ENCODE measurements around the gene PLCB4.
A peak's percentile ranks its signal among the peaks of the same experiment; 100 is the strongest.

PLCB4 gene

GRCh38 chr20:9334866-9335265 is 266.0 kb downstream of the PLCB4 start:
- DNase-seq, result no peak

- no peak for DNase-seq
These were observed 269.2 kb downstream of the PLCB4 start for GRCh38 chr20:9338101-9338500.

- no peak for DNase-seq
These were observed 270.8 kb downstream of the PLCB4 start for GRCh38 chr20:9339708-9340107.

- DNase-seq, result no peak
These were observed 273.8 kb downstream of the PLCB4 start for GRCh38 chr20:9342651-9343050.

GRCh38 chr20:9344083-9344920 is 275.4 kb downstream of the PLCB4 start:
- no peak for DNase-seq

- DNase-seq, result no peak
These were observed 279.4 kb downstream of the PLCB4 start for GRCh38 chr20:9348316-9348715.

GRCh38 chr20:9348747-9349146 is 279.9 kb downstream of the PLCB4 start:
- no peak for DNase-seq

- DNase-seq, result no peak
These were observed 280.4 kb downstream of the PLCB4 start for GRCh38 chr20:9349249-9349648.

- DNase-seq, result no peak
These were observed 283.9 kb downstream of the PLCB4 start for GRCh38 chr20:9352739-9353138.

GRCh38 chr20:9353180-9353915 is 284.5 kb downstream of the PLCB4 start:
- no peak for DNase-seq

GRCh38 chr20:9353916-9354276 is 285.0 kb downstream of the PLCB4 start:
- DNase-seq, result no peak

- no peak for DNase-seq
These were observed 285.7 kb downstream of the PLCB4 start for GRCh38 chr20:9354579-9354978.

- no peak for DNase-seq
These were observed 289.1 kb downstream of the PLCB4 start for GRCh38 chr20:9358001-9358400.

GRCh38 chr20:9359561-9360308 is 290.8 kb downstream of the PLCB4 start:
- peak; percentile 37 for DNase-seq

GRCh38 chr20:9360431-9360830 is 291.5 kb downstream of the PLCB4 start:
- DNase-seq, result no peak

- no peak for DNase-seq
These were observed 294.8 kb downstream of the PLCB4 start for GRCh38 chr20:9363673-9364072.

- no peak for DNase-seq
These were observed 298.4 kb downstream of the PLCB4 start for GRCh38 chr20:9367328-9367727.

GRCh38 chr20:9367746-9368145 is 298.9 kb downstream of the PLCB4 start:
- DNase-seq, result no peak

GRCh38 chr20:9368893-9369292 is 300.0 kb downstream of the PLCB4 start:
- no peak for DNase-seq

GRCh38 chr20:9369557-9369956 is 300.7 kb downstream of the PLCB4 start:
- DNase-seq, result no peak

GRCh38 chr20:9374072-9374471 is 305.2 kb downstream of the PLCB4 start:
- DNase-seq, result no peak

GRCh38 chr20:9374480-9374879 is 305.6 kb downstream of the PLCB4 start:
- DNase-seq, result no peak

- no peak for DNase-seq
These were observed 306.4 kb downstream of the PLCB4 start for GRCh38 chr20:9375221-9375681.

GRCh38 chr20:9377007-9377406 is 308.1 kb downstream of the PLCB4 start:
- DNase-seq, result no peak

Data from MV-4-11 (cell line).